GM21717 (cell line): ENCODE data around the gene HAUS3.
A peak's percentile ranks its signal among the peaks of the same experiment; 100 is the strongest.
"Not testable (repeated sequence)": the region's sequence is repeated elsewhere in the genome, so short reads cannot be mapped to it uniquely, and the experiment has no call there.

Source experiments
- ATAC-seq: cut with Tn5 transposase; IDR thresholded peaks from one replicate; pipeline ENCODE4 v1.9.1; 2021; ENCODE audit warnings: mild to moderate bottlenecking, moderate library complexity; ENCODE audit not compliant: unreplicated experiment

The HAUS3 gene

GRCh38 chr4:2222838-2223237 is 19.1 kb downstream of the HAUS3 start:
- no peak for ATAC-seq

DNA sequence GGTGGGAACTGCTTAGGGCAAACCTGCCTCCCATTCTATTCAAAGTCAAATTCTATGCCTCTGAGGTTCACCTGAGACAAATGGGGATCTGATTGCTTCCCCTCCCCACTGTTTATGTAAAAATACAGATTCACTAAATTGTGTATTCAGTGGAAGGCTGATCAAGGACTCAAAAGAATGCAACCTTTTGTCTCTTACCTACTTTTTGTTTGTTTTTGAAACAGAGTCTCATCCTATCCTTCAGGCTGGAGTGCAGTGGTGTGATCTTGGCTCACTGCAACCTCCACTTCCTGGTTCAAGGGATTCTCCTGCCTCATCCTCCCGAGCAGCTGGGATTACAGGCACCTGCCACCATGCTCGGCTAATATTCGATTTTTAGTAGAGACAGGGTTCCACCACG is 20.5 kb downstream of the HAUS3 start:
- ATAC-seq, result not testable (repeated sequence)

- peak; percentile 61 for ATAC-seq
These were observed 21.8 kb downstream of the HAUS3 start for GRCh38 chr4:2220016-2220630.

DNA sequence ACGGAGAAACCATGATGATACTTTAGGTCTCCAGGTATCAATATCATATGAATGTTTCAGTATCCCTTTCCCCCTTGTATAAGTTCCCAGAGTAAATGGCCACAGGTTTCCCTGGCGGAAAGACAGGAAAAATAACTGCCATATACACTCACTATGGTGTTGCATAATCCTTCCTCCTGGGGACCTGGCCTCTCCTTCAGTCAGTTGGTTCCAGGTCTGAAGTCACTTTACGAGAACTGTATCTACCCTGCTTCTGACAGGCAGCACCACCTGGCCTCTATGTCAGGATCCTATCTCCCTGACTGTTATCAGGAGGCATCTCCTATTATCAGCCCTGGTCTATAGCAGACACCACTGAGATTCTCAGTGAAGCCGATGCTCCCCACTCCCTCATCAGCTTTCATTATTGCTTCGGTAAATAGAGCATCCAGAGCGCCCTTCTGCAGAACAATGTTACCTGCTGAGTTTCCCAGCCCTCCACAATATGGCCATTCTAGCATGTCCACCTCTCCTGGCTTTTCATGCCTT is 22.6 kb downstream of the HAUS3 start:
- ATAC-seq, result no peak

GRCh38 chr4:2218436-2218835 is 23.5 kb downstream of the HAUS3 start:
- no peak for ATAC-seq

GRCh38 chr4:2217726-2218125 is 24.2 kb downstream of the HAUS3 start:
- ATAC-seq, result no peak

GRCh38 chr4:2212831-2213230 is 29.1 kb downstream of the HAUS3 start:
- ATAC-seq, result no peak

GRCh38 chr4:2202789-2203188 is 39.1 kb downstream of the HAUS3 start:
- not testable (repeated sequence) for ATAC-seq

DNA sequence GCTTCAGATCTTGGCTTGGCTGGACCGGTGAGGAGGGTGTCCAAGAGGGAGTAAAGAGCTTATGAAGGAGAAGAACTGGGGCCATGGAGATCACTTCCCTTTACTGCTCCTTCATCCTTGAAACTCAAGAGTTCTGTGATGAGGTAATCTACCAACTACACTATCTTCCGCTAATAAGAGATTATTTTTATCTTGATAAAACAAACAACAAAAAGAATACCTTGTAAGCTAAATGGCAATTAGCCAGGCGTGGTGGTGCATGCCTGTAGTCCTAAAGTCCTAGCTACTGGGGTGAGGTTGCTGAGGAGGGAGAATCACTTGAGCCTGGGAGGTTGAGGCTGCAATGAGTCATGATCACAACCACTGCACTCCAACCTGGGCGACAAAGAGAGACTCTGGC is 47.4 kb downstream of the HAUS3 start:
- ATAC-seq, result no peak

GRCh38 chr4:2193326-2193725 is 48.6 kb downstream of the HAUS3 start:
- no peak for ATAC-seq

DNA sequence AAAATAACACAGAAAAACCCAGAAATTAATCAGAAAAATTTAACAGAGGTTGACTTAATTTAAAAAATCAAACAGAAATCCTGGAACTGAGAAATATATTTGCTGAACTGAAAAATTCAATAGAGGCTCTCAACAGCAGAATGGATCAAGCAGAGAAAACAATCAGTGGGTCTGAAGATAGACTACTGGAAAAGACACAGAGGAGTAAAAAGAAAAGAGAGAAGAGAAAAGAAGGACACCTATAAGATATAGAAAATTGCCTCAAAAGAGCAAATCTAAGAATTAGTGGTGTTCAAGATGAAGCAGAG is 55.1 kb downstream of the HAUS3 start:
- ATAC-seq, result no peak

DNA sequence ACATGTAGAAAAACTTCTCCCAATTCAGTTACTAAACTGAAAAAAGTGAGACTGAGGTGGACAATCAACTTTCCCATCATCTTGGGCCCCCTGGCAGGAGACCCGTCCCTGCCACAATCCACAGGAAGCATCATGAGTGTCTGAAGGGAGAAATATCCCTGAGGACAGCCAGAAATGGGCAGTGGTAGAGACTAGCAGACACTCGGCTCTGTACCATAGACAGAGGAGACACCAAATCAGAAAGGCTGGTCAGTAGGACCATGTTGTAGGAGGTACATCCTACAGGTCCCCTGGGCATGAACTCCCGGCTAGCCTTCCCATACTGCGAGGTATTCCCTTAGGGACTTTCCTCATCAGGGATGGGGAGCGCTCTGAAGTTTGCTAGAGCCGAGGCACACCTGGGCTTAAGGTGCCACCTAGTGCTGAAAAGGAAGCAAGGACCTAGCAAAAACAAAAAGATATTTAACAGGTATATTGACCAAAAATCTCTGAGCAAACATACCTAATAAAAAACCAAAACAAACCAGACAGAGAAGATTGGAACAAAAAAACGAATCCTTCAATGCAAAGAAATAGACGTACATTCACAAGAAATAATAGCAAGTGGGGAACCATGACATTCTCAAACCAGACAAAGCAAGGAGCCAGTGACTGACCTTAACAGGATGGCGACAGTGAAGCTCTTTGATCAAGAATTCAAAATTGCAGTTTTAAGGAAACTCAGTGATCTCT is 55.6 kb downstream of the HAUS3 start:
- ATAC-seq, result no peak

GRCh38 chr4:2183394-2183793 is 58.5 kb downstream of the HAUS3 start:
- no peak for ATAC-seq

GRCh38 chr4:2182994-2183393 is 58.9 kb downstream of the HAUS3 start:
- ATAC-seq, result no peak

DNA sequence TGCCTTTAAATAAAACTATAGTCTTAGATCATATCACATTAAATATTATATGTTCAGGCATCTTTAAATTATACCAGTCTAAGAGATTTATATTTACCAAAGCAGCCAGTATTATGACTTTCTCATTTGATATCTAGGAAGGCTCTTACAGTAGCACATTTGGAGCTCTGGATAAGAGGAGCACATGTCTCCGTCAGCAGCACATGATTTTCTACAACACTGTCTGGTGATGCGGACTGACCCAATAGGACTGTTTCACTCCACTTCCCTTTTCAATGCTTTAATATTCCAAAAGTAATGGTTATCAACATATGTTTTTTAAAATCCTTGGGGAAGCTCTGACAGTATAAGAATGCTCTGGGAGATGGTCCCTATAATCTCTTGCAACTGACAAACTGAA is 61.5 kb downstream of the HAUS3 start:
- no peak for ATAC-seq

DNA sequence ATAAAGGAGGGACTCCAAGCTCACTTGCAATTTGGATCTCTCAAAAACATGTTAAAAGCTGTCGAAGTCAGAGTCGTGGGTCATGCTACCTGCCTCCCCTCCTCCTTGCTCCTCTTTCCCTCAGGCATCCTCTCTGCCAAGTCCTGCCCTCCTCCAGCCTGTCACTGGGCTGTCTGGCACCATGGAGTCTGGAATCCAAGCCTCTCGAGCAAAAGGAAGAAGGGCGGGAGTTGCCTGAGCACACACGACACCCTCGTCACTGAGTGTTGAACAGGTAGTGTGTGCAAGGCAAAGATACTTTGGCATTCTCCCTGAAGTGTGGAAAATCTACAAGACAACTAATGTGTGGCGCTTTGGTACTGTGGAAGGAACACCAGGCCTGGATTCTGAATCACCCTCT is 62.2 kb downstream of the HAUS3 start:
- ATAC-seq, result no peak

DNA sequence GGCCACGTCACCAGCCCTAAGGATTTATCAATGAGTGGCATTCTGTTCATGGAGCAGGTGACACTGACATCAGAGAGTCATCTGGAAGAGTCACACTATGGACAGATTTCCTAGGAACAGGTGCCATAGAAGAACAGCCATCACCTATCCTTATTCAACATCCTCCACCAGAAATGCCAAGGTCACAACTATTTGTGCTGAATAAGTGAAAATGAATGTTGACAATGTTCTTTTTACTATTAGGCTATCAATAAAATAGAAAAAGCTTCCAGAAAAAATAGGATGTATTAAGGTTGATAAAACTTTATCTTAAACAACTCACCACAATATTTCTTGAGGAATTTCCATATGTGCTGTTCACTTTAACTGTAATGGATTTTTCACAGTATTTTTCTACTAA is 62.9 kb downstream of the HAUS3 start:
- ATAC-seq, result no peak
